Occipital lobe (tissue), 2 donors: ENCODE measurements around the gene RIMS4. TPM values are rescaled to one million over a fixed set of nuclear protein-coding genes. Genes with fewer than 3 reads are reported as not detected.
A peak's percentile ranks its signal among the peaks of the same experiment; 100 is the strongest.

Experiments used
- DNase-seq: peaks from one replicate; lab custom pipeline; 2025; lab: John Stamatoyannopoulos, UW
- total RNA-seq: library from RNA; depleted of rRNA; stranded (reverse); fragments of >200 nt; gene quantifications from one replicate; pipeline ENCODE4 v1.2.3, GENCODE V29; 2014

RIMS4 gene
- total RNA-seq, 1 donor from 2014 or later: 77.5 TPM

DNA sequence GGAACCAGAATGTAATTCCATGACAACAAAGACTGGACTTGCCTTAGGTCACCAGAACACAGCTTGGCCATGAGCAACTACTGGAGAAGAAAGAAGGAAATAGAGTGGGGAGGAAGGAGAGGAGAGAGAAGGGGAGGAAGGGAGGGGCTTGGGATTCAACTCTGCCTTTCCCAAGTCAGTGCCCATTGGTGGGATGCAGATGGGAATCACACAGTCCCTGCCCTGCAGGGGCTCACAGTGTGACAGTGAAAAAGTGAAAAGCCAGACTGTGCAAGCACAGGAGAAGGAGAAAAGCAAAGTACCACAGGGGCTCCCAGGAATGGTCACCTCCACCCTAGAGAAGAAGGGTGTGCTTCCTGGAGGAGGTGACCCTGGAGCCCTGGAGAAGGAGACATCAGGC, 14.0 kb downstream of the RIMS4 start:
- no peak for DNase-seq

DNA sequence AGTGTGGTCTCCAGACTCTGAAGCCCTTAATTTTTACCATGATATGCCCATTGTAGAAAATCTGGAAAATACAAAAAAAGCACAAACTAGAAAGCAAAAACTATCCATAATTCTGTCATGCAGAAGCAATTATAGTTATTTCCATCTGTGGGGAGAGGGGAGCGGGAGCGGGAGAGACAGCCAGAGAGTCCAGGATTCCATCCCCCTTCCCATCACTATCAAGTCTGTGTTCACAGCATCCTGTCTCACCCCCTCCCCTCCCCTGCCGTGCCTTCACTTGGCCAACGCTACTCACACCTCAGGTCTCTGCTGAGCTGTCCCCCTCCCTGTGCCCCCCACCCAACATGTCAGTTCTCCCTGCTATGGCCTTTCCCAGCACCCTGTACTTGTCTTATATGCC, 14.5 kb downstream of the RIMS4 start:
- DNase-seq: no peak

DNA sequence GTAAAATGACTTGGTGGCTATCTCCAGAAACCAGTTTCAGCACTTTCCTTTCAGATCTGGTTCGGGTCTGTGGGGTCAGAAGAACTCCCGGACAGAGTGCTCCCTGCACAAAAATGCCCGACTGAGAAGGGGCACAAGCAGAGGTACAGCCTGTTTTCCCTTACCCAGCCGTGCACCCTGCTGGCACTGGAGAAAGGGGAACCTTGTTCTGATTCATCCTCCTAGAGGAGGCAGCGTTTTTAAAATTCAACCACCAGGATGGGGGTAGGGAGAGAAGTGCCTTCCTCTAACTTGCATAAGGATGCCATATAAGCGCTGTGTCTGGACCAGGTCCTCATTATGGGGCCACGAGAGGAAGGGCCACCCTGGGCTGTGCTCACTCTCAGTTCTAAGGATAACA, 17.6 kb downstream of the RIMS4 start:
- no peak for DNase-seq

DNA sequence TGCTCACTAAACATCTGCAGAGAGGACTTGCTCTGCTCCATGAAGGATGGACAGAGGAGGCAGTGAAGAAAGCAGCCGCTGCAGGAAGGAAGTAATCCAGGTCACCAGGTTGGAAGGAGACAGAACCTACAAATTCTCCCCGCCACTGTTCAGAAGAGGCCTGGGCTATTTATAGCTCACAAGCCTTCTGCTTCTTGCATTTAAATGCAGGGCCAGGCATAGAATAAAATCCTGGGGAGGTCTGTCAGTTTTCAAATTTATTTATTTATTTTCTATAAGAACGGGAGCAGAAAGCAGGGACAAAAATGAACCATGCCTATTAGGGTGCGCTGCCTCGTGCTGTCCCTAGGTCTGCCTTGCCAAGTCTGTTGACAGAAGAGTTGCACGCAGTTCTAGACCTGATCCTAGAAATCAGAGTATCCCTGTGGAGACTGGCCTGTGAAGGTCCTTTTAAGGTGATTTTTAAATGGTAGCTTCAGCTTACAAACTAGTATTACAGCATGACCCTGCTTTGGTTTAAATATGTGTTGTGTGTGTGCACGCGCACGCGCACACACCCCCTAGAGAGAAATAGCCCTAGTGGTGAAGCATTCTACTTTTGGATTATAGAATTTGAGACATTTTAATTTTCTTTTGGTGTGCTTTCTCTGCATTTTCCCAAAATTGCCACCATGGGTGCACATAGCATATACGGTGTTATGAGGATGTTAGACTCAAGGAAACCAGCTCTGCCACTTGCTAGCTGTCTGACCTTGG, 19.5 kb downstream of the RIMS4 start:
- no peak for DNase-seq

DNA sequence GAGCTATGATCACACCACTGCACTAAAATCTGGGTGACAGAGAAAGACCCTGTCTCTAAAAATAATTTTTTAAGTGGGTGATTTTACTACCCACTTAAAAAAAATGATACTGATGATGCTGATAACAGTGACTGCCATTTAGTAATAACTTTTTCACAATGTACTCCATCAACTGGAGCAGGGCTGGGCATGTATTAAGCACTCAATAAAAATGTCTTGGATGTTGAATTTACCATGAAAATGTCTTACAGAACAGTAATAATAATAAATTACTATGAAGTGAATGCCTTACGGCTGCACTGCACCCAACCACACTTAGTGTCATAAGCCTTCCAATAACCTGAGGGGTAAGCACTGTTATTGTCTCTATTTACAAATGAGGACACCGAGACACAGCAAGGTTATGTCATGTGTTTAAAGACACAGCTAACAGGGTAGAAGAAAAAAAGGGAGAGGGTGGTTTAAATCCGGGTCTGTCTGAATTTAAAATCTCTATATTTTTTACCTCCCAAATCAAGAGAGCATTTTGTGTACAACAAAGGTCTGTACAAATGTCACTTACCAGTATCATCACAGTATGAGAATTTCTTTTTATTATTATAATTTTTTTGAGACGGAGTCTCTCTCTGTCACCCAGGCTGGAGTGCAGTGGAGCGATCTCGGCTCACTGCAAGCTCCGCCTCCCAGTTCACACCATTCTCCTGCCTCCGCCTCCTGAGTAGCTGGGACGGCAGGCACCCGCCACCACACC, 21.5 kb downstream of the RIMS4 start:
- no peak for DNase-seq

DNA sequence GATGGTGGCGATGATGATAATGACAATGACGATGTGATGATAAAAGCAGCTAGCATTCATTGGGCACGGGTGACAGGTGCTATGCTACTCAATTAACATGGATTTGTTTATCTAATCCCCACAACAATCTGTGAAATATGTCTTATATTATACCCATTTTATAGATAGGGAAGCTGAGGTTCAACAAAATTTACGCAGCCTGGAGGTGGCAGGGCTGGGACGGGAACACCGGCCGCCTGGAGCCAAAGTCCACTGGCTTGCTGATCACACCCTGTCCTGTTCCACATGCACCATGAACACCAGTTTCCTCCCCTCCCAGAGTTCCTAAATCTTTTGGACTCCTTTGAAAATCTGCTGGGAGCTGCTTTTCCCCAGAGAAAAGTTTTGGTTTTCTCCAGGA, 23.0 kb downstream of the RIMS4 start:
- DNase-seq: no peak

DNA sequence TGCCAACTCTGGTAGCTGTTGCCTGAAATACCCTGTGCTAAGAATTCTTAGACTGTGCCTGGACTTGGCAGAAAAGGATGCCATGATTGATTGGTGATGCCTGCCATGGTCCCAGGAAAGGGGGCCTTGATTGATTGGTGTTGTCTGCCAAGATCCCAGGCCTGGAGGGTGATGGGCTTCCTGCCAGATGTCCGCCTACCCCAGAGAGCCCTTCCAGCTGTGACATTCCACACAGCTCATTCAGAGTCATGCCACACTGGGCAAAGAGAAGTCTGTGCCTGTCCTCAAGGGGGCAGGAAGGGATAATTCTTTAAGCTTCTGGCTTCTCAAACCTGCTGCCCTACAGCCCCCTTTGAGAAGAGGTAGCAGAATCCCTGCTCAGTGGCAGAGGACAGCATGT, 24.6 kb downstream of the RIMS4 start:
- DNase-seq: no peak

DNA sequence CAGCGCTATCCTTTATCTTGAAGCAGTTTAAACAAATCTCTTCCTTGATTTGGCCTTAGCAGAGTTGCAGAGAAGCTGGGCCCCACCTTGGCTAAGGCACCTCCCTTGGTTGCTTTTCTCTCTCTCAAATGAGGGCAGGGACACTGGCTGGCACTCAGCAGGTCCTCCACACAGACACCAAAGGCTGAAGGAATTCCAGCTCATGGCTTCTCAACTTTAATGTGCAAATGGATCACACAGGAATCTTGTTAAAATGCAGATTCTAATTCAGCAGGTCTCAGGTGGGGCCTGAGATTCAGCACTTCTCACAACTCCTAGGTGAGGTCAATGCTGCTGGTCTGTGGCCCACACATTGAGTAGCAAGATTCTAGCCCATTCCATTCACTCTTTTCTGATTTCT, 25.7 kb downstream of the RIMS4 start:
- DNase-seq: no peak

DNA sequence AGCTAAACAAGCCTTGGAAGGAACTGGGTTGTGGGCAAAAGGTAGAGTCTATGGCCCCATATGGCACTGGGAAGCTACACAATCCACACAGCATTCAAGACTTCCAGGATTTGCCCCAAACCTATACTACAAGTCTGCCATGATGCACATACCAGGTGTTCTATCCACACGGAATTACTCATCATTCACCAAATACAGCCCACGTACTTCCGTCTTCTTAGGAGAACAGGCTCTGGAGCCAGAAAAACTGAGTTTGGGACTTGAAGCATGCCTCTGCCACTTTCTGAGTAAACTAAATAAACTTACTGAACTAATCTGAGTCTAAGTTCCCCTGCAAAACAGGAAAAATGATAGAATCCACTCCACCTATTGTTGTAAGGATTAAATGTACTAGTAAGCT, 28.6 kb downstream of the RIMS4 start:
- DNase-seq: no peak

DNA sequence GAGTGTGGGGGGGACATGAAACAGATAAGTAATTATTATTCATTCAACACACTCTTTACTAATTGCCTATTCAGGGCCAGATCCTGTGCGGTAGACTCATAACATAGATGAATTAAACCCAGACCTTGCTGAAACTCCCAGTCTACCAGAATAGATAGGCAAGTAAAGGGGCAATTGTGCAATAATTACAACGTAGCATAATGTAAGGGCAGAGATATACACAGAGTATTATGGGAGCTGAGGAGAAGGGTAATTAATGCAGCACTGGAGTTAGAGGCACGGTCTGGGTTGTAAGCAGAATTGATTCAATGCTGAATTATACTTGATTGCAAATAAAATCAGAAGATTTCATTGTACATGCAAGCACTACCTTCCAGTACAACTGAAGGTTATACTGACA, 29.2 kb downstream of the RIMS4 start:
- DNase-seq: no peak

DNA sequence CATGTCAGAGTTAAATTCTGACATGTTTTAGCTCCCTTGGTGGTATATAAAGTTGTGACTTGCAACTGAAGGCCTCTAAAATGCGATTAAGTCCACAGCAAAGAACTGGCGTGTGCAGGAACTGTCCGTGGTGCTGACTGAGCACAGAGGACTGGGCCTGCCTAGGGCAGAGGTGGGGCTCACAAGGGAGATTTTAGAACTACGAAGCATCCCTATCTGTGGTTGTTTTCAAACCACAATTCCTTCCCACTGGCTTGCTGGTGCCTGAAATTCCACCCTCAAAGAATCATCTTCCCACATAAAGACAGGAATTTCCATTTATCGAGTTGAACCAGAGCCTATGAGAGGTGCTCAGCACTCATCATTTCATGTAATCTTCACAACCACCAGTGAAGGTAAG, 30.1 kb downstream of the RIMS4 start:
- no peak for DNase-seq

DNA sequence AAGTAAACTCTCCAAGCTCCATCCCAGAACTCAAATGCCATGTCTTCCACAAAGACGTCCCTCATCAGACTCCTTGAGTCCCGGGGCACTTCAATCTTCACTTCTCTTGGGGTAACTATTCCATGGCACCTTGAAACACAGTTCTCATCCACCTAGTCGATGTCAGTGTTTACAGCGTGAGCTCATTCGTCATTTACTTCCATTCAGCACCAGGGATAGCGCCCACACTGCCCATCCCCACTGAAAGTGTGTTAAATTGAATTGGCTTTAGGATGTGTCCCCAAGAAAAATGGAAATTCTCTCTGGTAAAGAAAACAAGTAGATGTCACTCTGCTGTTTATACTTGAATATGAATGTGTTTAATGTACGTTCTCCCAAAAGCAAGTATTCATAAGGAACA, 33.4 kb downstream of the RIMS4 start:
- DNase-seq: no peak

DNA sequence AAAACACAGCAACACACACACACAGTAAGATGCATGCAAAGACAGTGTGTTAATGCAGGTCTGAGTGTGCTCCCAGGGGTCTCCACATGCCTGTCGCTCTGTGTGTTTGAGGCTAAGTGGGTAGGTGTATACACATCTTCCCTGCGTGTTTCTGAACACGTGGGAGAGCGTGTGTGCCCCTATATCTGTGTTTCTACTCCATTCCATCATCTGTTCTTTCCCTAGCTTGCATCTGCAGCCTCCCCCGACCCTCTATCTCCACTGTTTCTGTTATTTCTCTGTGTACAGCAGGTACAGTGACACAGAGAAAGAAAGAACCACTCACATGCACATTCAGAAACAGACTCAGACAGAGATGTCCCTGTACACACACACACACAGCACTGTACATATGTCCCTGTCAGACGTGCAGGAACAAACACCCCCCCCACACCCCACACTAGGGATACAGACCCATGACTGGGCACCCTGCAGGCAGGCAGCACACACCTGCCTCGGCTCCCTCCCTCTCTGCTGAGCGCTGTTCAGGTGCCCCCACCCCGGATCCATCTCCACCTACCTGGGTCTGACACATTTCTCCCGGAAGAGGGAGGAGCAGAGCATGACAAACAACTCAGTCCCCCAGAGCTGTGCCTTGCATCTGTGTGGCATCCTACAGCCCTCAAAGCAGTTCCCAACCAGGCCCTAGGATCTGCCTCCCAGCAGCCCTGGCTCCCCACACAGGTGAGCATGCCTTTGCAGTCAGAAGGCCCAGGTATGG, 37.1 kb downstream of the RIMS4 start:
- DNase-seq: no peak

DNA sequence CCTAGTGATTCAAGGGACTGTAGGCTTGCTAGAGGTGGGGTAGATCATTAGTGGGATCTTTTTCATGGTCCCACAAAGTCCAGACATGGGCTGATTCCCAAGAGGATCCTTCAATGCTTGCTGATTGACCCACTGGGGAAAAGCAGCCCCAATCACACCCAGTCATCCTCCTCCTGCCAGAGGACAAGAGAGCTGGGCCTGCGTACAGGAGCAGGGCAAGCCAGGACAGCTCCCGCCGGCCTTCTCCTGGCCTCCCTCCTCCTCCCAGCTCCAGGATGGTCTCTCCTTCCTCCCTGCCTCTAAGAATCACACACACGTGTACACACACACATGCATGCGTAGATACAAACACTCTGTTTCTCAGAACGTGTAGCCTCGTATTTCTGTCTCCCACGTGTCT, 37.7 kb downstream of the RIMS4 start:
- DNase-seq: no peak

DNA sequence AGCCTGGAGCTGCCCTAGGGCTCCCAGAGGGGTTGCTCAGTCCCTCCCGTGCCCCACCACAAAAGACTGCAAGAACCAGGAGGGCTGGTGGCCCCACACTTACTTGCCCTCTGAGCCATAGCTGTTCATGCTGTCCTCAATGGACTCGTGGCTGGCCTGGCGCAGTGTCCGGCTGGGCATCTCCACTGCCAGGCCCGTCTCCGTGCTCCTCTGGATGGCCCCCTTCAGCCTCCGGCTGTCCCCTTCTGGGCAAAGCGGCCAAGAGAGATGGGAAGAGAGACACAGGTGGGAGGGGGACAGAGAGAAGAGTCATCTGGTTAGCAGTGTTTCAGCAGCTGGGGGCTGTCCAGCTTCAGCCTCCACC, 39.2 kb downstream of the RIMS4 start:
- DNase-seq: no peak

DNA sequence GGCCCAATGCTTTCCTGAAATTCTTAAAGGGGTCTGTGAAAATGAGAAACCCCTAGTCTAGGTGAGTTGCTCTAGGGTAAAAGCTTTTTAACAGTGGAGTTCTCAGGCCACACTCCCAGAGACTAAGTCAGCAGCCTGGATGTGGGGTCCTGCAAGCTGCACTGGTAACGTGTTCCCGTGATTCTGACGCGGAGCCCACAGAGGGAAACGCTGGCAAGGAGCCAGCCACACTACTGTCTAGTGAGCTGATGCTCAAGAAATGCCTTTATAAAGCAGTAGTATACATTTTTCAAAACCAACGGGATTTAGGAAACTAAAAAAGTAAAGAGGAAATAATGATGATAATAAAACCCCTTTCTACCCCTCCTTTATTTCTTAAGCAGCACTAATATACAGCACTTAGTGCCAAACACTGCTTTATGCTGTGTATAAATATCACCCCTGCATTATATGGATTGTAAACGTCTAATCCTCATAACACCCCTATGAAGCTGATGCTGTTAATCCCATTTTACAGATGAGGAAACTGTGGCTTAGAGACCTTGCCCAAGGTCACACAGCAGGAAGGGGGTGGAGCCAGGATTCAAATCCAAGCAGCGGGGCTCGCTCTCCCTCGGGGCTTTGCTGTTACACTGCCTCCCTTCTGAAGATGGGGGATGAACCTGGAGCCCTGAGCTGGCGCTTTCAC, 39.7 kb downstream of the RIMS4 start:
- DNase-seq: no peak

DNA sequence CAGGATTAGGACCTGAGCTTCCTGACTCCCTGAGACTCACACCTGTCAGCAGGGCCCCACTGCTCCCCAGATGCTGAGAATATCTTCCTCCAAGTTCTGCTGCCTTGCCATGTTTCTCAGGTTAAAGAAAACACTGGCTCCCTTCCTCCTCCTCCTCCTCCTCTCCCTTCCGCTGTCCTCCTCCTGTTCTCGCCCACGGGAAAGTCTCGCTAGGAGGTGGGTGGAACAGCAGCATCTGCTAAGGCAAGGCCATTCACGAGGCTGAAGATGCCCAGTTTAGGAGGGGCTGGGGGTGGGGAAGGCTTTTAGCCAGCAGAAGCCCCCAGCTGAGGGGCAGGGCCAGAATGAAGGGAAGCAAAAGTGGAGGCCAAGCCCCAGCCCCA, 40.9 kb downstream of the RIMS4 start:
- DNase-seq: peak; percentile 35

DNA sequence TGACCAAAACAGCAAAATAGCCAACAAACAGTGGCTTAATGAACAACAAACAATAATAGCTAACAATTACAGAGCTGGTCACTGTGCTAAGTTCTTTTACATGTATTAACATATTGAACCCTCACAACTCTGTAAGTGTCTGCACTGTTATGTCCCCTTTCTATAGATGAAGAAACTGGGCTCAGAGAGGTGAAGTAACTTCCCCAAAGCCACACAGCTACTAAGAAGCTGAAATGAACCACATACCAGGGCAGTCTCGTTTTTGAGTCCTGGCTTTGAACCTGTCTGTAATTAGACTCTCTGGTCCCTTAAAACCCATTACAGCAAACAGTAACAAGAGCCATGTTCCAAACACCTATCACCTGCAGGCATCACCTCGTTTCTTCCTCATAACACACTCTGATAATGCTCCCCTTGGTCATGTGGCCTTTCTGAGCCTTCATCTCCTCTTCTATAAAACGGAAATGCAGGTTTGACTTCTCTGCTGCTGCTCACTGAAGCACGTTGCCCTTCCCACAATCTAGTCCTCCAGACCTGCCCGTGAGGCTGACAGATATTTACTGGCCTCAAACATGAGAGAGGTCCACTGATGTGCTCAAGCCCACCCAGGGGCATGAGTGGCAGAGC, 41.4 kb downstream of the RIMS4 start:
- DNase-seq: no peak

DNA sequence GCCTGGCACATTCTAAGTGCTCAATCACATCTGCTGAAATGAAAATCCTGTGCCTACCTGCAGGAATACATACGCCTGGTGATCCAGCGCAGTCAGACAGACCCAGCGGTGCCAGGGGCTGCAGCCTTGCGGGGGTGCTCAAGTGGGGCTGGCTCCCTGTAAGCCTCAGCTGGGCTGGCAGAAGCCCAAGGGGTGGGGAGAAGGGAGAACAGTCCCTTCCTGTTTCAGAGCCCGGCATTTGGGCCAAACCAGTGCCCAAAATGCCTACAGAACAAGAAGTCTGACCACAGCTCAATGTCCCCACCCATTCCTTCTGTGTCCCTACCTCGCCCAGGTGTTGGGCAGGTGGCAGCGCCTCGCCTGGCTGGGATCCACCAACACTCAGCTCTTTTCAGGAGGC, 42.1 kb downstream of the RIMS4 start:
- no peak for DNase-seq

DNA sequence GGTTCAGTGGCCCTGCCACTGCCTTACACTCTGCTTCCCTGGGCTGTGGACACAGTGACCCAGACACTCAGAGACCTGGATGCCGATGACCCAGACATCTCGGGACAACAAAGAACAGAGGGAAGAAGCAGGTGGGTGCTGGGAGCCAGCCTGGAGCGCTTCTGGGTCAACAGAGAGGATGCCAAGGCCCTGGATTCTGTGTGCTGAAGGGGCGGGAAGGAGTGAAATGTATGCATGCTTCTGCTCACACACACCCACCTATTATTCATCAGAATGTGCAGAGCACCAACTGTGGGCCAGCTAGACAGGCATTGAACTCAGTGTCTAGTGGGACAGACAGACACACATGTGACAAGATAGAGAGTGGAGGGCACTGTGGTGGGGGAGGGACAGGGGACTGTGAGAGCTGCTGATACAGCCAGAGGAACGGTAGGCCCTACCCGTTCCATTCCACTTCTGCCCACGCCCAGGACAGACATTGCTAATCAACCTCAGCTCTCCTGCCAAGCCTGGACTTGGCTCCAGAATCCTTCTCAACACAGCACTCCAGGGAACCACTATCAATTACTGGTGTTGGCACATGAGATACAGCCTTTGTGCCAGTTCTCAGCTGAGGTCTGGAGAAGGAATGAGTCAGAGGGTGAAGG, 44.5 kb downstream of the RIMS4 start:
- peak; percentile 39 for DNase-seq

DNA sequence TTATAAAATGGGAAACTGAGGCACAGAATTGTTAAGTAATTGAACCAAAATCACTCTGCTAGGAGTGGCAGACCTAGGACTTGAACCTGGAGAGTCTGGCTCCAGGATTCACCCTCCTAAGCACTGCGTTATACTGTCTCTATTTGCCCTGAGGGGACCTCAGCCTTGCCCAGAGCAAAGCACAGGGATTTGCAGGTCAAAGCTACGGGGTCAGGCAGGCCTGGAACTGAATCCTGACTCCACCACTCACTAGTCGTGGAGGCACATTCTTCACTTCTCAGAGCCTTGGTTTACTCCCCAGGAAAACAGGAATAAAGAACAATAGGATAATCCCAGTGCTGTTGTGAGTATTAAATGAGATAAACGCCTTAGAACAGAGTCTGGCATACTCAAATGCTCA, 45.3 kb downstream of the RIMS4 start:
- DNase-seq: no peak
